ENCODE measurements around the gene ARF3.

Gene ARF3

DNA sequence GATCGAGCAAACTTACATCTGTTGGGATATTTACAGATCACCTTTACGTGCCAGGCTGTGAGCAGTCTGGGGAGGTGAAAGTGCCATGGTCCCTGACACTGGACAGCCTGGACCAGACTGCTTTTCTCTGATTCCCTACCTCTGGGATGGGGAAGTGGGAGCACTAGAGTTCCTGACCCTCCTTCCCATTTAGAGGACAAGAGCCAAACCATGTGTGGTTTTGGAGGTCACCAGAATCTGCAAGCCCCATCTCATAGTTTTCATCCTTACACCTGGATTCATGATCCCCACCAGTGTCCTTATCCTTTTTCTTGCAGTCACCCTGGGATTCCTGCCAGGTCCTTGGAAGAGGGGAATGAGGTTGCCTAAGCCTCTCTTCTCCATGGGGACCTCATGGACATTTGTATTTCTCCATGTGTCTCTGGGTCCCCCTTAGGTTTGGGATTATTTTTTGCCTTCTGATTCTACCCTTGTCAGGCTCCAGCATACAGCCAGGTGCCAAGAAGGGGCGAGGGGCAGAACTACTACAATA, 15.7 kb upstream of the ARF3 start:
- TF ChIP-seq FOXM1 (IDR thresholded peaks at IDR 0.05; ENCODE audit: borderline replicate concordance, low read depth) (no peak), ZBTB7A (IDR thresholded peaks at IDR 0.05; ENCODE audit: low read depth) (no peak), TAF1 (IDR thresholded peaks at IDR 0.05; ENCODE audit: low read depth) (no peak), TCF12 (IDR thresholded peaks at IDR 0.05; ENCODE audit: low read depth) (no peak), EGR1 (IDR thresholded peaks at IDR 0.05) (no peak), CREB1 (IDR thresholded peaks at IDR 0.05; ENCODE audit: low read depth) (no peak), EP300 (IDR thresholded peaks at IDR 0.05; ENCODE audit: borderline replicate concordance) (no peak), YY1 (IDR thresholded peaks at IDR 0.05; ENCODE audit: low read depth) (no peak), RAD21 (IDR thresholded peaks at IDR 0.05; ENCODE audit: low read depth) (no peak), NFIC (IDR thresholded peaks at IDR 0.05) (no peak), CEBPB (IDR thresholded peaks at IDR 0.05) (no peak), TEAD4 (IDR thresholded peaks at IDR 0.05) (no peak)
- TF ChIP-seq, protein P1, sequence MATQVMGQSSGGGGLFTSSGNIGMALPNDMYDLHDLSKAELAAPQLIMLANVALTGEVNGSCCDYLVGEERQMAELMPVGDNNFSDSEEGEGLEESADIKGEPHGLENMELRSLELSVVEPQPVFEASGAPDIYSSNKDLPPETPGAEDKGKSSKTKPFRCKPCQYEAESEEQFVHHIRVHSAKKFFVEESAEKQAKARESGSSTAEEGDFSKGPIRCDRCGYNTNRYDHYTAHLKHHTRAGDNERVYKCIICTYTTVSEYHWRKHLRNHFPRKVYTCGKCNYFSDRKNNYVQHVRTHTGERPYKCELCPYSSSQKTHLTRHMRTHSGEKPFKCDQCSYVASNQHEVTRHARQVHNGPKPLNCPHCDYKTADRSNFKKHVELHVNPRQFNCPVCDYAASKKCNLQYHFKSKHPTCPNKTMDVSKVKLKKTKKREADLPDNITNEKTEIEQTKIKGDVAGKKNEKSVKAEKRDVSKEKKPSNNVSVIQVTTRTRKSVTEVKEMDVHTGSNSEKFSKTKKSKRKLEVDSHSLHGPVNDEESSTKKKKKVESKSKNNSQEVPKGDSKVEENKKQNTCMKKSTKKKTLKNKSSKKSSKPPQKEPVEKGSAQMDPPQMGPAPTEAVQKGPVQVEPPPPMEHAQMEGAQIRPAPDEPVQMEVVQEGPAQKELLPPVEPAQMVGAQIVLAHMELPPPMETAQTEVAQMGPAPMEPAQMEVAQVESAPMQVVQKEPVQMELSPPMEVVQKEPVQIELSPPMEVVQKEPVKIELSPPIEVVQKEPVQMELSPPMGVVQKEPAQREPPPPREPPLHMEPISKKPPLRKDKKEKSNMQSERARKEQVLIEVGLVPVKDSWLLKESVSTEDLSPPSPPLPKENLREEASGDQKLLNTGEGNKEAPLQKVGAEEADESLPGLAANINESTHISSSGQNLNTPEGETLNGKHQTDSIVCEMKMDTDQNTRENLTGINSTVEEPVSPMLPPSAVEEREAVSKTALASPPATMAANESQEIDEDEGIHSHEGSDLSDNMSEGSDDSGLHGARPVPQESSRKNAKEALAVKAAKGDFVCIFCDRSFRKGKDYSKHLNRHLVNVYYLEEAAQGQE (IDR thresholded peaks at IDR 0.05; ENCODE audit: low read depth): no peak
- TF ChIP-seq, protein P2, sequence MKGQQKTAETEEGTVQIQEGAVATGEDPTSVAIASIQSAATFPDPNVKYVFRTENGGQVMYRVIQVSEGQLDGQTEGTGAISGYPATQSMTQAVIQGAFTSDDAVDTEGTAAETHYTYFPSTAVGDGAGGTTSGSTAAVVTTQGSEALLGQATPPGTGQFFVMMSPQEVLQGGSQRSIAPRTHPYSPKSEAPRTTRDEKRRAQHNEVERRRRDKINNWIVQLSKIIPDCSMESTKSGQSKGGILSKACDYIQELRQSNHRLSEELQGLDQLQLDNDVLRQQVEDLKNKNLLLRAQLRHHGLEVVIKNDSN (IDR thresholded peaks at IDR 0.05): no peak

DNA sequence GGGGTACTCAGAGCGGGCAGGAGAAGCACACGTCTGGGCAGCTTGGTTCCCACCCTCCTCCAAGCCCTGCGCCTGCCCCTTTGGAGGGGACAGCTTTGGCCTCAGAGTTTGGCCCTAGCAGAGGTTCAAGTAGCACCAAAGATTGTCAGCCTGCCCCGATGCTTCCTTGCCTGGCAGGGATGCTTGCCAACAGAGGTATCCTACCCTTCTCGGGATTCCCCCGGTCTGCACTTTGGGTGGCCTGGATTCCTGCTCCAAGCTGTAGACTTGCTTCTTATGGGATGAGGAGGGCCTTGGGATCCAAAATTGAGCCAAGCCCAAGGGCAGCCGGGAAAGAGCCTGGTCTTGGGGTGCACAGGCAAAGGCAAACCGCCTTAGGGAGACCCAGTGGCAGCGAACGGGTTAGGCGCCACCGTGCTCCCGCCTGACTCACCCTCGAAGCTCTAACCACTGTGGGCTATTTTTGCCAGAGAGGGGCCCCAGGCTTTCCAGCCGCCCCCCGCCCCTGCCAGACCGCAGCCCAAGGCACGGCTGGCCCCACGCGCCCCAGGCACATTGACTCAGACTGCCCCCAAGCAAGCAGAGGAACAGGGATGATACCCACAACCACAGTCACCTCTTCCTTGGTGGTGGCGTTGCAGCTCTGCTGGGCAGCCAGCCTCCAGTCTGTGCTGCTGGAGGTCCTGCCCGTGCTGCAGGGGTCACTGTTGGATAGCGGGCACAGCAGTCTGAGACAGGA, 15.1 kb upstream of the ARF3 start:
- TF ChIP-seq EGR1 (IDR thresholded peaks at IDR 0.05) (no peak), TAF1 (IDR thresholded peaks at IDR 0.05; ENCODE audit: low read depth) (no peak), YY1 (IDR thresholded peaks at IDR 0.05; ENCODE audit: low read depth) (no peak)

DNA sequence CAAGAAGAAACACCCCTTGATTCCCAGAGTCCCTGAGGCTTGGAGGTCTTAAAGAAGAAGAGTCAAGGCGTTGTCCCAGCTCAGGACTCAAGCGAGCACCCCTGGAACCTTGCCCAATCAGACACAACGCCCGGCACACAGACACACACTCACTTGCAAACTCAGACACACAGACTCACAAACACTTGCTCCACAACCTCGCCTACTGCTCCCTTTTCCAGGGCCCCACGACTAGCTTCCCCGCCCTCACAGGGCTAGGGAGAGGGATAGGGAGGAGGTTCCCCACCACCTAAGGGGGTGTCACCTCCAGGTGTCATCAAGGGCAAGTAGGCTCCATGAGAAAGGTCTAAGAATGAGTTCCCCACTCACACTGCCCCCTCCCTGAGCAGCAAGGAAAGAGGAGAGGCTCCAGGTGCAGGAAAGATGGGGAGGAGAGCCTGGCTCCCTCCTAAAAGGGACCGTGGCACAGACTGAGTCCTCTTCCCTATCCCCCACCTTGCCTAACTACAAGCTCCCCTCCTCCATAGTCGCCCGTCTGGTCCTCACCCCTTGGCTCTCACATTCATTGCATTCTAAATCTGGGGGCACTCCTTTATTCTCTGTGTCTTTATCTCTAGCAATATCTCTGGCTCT, 13.5 kb upstream of the ARF3 start:
- TF ChIP-seq TCF12 (IDR thresholded peaks at IDR 0.05; ENCODE audit: low read depth) (no peak), ZBTB7A (IDR thresholded peaks at IDR 0.05; ENCODE audit: low read depth) (no peak), CEBPB (IDR thresholded peaks at IDR 0.05) (no peak), EGR1 (IDR thresholded peaks at IDR 0.05) (no peak), FOXM1 (IDR thresholded peaks at IDR 0.05; ENCODE audit: borderline replicate concordance, low read depth) (no peak), CREB1 (IDR thresholded peaks at IDR 0.05; ENCODE audit: low read depth) (no peak), EP300 (IDR thresholded peaks at IDR 0.05; ENCODE audit: borderline replicate concordance) (no peak), NFIC (IDR thresholded peaks at IDR 0.05) (no peak), RAD21 (IDR thresholded peaks at IDR 0.05; ENCODE audit: low read depth) (no peak), TAF1 (IDR thresholded peaks at IDR 0.05; ENCODE audit: low read depth) (no peak), TEAD4 (IDR thresholded peaks at IDR 0.05) (no peak), YY1 (IDR thresholded peaks at IDR 0.05; ENCODE audit: low read depth) (no peak)
- TF ChIP-seq, protein P2 (IDR thresholded peaks at IDR 0.05): no peak
- TF ChIP-seq, protein P1 (IDR thresholded peaks at IDR 0.05; ENCODE audit: low read depth): no peak
- TF ChIP-seq, protein P3, sequence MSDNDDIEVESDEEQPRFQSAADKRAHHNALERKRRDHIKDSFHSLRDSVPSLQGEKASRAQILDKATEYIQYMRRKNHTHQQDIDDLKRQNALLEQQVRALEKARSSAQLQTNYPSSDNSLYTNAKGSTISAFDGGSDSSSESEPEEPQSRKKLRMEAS (IDR thresholded peaks at IDR 0.05): no peak

DNA sequence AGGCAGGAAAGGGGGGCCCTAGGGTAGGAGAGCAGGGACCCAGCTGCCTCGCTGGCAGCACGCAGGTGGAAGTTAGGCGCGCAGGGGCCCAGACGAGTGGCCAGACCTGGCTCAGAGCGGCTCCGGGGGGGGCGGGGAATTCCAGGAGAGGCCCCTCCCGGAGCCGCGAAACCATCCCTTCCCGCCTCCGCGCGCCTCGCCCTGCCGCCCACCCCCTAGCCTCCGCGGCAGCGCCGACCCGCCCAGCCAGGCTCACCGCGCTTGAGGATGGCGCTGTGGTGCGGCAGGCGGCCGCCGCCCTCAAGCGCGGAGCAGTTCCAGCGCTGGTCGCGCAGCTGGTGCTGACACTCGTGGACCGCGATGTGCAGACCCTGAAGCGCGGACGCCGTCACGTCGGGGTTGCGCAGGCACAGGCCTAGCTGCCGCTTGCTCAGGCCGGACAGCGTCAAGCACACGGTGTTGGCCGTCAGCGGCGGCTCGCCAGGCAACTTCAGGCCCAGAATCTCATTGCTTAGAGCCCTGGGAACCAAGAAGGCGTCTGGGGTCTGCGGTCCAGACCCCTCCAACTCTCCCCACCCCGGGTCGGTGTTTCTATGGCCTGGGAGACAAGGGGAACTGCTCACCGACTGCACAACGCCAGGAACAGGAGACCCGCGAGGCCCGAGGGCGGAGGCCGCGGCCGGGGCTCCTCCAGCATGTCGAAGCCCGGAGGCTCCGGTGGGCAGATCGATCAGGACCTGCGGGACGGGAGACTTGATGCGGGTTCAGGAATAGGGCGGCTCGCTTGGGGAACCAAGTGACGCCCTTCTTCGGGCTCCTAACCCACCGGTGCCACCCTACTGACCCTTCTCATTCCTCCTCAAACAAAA, 12.8 kb upstream of the ARF3 start:
- TF ChIP-seq RAD21 (IDR thresholded peaks at IDR 0.05; ENCODE audit: low read depth) (no peak), EP300 (IDR thresholded peaks at IDR 0.05; ENCODE audit: borderline replicate concordance) (no peak)

DNA sequence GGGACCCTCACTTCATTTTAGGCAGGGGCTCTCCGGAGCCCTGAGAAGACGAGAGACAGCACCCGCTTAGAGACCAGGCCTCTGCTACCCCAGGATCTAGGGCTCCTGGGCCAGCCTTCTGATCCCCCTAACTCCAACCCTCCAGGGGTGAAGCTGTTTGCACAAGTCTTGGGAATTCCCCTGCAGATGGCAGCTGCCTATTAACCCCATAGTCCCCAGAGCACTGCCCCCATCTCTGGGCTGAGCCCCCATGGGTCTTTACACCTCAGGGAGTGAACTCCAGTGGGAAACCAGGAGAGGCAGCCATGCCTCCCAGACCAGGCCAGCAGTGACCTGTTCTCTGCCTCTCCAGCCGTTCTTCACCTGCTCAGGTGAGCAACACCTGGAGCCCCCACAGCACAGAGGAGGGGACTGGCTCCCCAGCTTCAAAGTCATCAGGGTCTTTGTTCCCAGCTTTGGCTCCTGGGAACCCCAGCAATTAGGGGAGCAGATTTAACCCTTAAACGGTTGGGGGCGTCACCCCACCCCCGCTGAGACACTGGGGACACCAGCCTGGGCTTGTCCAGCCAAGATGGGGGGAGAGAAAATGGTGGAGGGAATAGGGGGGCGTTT, 12.0 kb upstream of the ARF3 start:
- TF ChIP-seq EP300 (IDR thresholded peaks at IDR 0.05; ENCODE audit: borderline replicate concordance): no peak
- TF ChIP-seq NFIC (IDR thresholded peaks at IDR 0.05): no peak
- TF ChIP-seq ZBTB7A (IDR thresholded peaks at IDR 0.05; ENCODE audit: low read depth): no peak
- TF ChIP-seq TCF12 (IDR thresholded peaks at IDR 0.05; ENCODE audit: low read depth): no peak
- TF ChIP-seq CEBPB (IDR thresholded peaks at IDR 0.05): no peak
- TF ChIP-seq, protein P3 (IDR thresholded peaks at IDR 0.05): no peak
